ENCODE results near the gene ANGEL2.
A peak's percentile ranks its signal among the peaks of the same experiment; 100 is the strongest.

- TF ChIP-seq CTCF (conservative IDR thresholded peaks at IDR 0.05; ENCODE audit: low read depth in 2 of 2) (no peak), ZNF114 (CRISPR knock-in tag; IDR thresholded peaks at IDR 0.05) (no peak), EZH2phosphoT487 (IDR thresholded peaks at IDR 0.05; ENCODE audit: unreplicated experiment) (no peak), POLR2AphosphoS5 (IDR thresholded peaks at IDR 0.05; ENCODE audit: low read depth) (peak; percentile 34; the same call in 1 of the 2 replicates), EZH2 (IDR thresholded peaks at IDR 0.05; ENCODE audit: low read depth, unreplicated experiment) (no peak), REST (IDR thresholded peaks at IDR 0.05; ENCODE audit: unreplicated experiment) (no peak), ETS1 (IDR thresholded peaks at IDR 0.05) (no peak), CREB1 (CRISPR knock-in tag; IDR thresholded peaks at IDR 0.05; ENCODE audit: low read depth) (no peak)
Observed at GRCh38 chr1:212951126-212951946, 64.3 kb downstream of the ANGEL2 start.
